Mesenchymal stem cell (in vitro differentiated cells and primary cell): ENCODE measurements around the gene SLC31A1.
A peak's percentile ranks its signal among the peaks of the same experiment; 100 is the strongest.

ENCODE experiments used
- DNase-seq: peaks from one replicate; pipeline ENCODE4 v3.0.0-alpha.2; 2013
- H2AFZ ChIP-seq: one replicate; pipeline ENCODE4 v1.6.1; 2013; ENCODE audit warnings: low read depth, mild to moderate bottlenecking, control low read depth, inconsistent platforms, low read length, moderate library complexity
- H2AK5ac ChIP-seq: 2 replicates; pipeline ENCODE4 v1.6.1; 2013; ENCODE audit warnings: low read length, moderate library complexity, mild to moderate bottlenecking, inconsistent platforms; ENCODE audit not compliant: severe bottlenecking
- H2BK120ac ChIP-seq: one replicate; pipeline ENCODE4 v1.6.1; 2013; ENCODE audit warnings: low read depth, mild to moderate bottlenecking, inconsistent platforms, low read length, moderate library complexity
- H2BK12ac ChIP-seq, 2 experiments: one replicate each; pipeline ENCODE4 v1.6.1; 2013; ENCODE audit warnings: inconsistent platforms in 2 of 2, low read length in 2 of 2, mild to moderate bottlenecking in 2 of 2, moderate library complexity in 2 of 2, control low read depth in 1 of 2
- H2BK15ac ChIP-seq: one replicate; pipeline ENCODE4 v1.6.1; 2013; ENCODE audit warnings: mild to moderate bottlenecking, low read depth, inconsistent platforms; ENCODE audit not compliant: poor library complexity, severe bottlenecking
- H2BK5ac ChIP-seq: 2 replicates; pipeline ENCODE4 v1.6.1; 2013; ENCODE audit warnings: low read depth, mild to moderate bottlenecking, low read length, control low read depth, inconsistent platforms; ENCODE audit not compliant: poor library complexity, severe bottlenecking
- H3K14ac ChIP-seq, 2 experiments: one replicate each; pipeline ENCODE4 v1.6.1; 2013; ENCODE audit warnings: inconsistent platforms in 2 of 2, low read length in 2 of 2, control low read depth in 1 of 2, mild to moderate bottlenecking in 1 of 2, moderate library complexity in 1 of 2
- H3K18ac ChIP-seq, 2 experiments: one replicate each; pipeline ENCODE4 v1.6.1; 2013; ENCODE audit warnings: inconsistent platforms in 2 of 2, low read length in 2 of 2, control low read depth in 1 of 2, low read depth in 1 of 2, mild to moderate bottlenecking in 1 of 2
- H3K23ac ChIP-seq, 2 experiments: one replicate each; pipeline ENCODE4 v1.6.1; 2013; ENCODE audit warnings: inconsistent platforms in 2 of 2, low read length in 2 of 2, mild to moderate bottlenecking in 2 of 2, moderate library complexity in 2 of 2, control low read depth in 1 of 2
- H3K27ac ChIP-seq: 2 replicates; pipeline ENCODE4 v1.5.1; 2013; ENCODE audit warnings: mild to moderate bottlenecking, moderate library complexity, low read length, control low read depth, inconsistent platforms; ENCODE audit not compliant: poor library complexity, severe bottlenecking
- H3K27me3 ChIP-seq, 2 experiments: 2 replicates each; pipeline versions ENCODE4 v1.6.1 to v1.7.0; 2013; ENCODE audit warnings: low read length in 2 of 2, mild to moderate bottlenecking in 2 of 2, moderate library complexity in 2 of 2, control low read depth in 1 of 2, inconsistent platforms in 1 of 2; ENCODE audit not compliant: control insufficient read depth in 1 of 2, insufficient read depth in 1 of 2
- H3K36me3 ChIP-seq, 2 experiments: 2 replicates each; pipeline versions ENCODE4 v1.6.1 to v1.7.0; 2013; ENCODE audit warnings: low read length in 2 of 2, control low read depth in 1 of 2, inconsistent platforms in 1 of 2, low read depth in 1 of 2, mild to moderate bottlenecking in 1 of 2; ENCODE audit not compliant: insufficient read depth in 2 of 2, control insufficient read depth in 1 of 2
- H3K4ac ChIP-seq, 2 experiments: one replicate each; pipeline ENCODE4 v1.6.1; 2013; ENCODE audit warnings: inconsistent platforms in 2 of 2, low read length in 2 of 2, mild to moderate bottlenecking in 2 of 2, moderate library complexity in 2 of 2, control low read depth in 1 of 2, low read depth in 1 of 2
- H3K4me1 ChIP-seq: 2 replicates; pipeline ENCODE4 v1.6.1; 2013; ENCODE audit warnings: low read depth, low read length, control low read depth; ENCODE audit not compliant: control insufficient read depth, insufficient read depth
- H3K4me2 ChIP-seq: 2 replicates; pipeline ENCODE4 v1.6.1; 2013; ENCODE audit warnings: low read length, mild to moderate bottlenecking, inconsistent platforms; ENCODE audit not compliant: poor library complexity, severe bottlenecking
- H3K4me3 ChIP-seq, 2 experiments: 2 replicates each; pipeline versions ENCODE4 v1.5.1 to v1.7.0; 2013; ENCODE audit warnings: low read length in 2 of 2, mild to moderate bottlenecking in 2 of 2, control low read depth in 1 of 2, low read depth in 1 of 2; ENCODE audit not compliant: insufficient read depth in 1 of 2
- H3K79me1 ChIP-seq: replicated peaks from 2 replicates; pipeline ENCODE4 v1.6.1; 2013; ENCODE audit warnings: mild to moderate bottlenecking, control low read depth, low read length, inconsistent platforms; ENCODE audit not compliant: poor library complexity, severe bottlenecking
- H3K9ac ChIP-seq: 2 replicates; pipeline ENCODE4 v1.7.0; 2013; ENCODE audit warnings: mild to moderate bottlenecking, low read length, moderate library complexity
- H3K9me3 ChIP-seq: 2 replicates; pipeline ENCODE4 v1.7.0; 2013; ENCODE audit warnings: mild to moderate bottlenecking, low read length; ENCODE audit not compliant: control insufficient read depth
- H4K8ac ChIP-seq: one replicate; pipeline ENCODE4 v1.6.1; 2013; ENCODE audit warnings: inconsistent platforms, mild to moderate bottlenecking, low read length, moderate library complexity
- H4K91ac ChIP-seq: one replicate; pipeline ENCODE4 v1.6.1; 2013; ENCODE audit warnings: mild to moderate bottlenecking, low read length, inconsistent platforms
- WGBS: methylation state at CpG from one replicate; pipeline ENCODE4 v1.1.7; 2013; ENCODE audit warnings: mixed read lengths; 5-methylcytosine and 5-hydroxymethylcytosine counted together

The SLC31A1 gene

DNA sequence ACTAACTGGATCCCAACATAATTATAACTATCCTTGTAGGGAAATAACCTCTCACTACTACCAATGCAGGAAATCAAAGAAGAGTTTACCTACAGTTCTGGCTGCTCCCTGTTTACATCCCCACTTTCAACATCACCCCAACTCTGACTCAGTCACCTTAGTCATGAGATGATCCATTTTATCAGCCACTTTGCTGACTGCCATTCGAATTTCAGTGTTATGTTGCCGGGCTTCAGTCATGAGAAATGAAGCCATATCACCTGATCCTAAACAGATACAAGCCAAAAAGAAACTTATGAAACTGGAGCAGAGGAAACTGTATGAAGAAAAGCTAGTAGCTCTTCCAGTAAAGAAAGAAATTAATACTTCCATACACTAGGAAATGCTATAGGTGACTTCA is 36.8 kb upstream of the SLC31A1 start:
- Histone ChIP-seq H3K9me3 (no peaks in the 10 kb centered on the region), H3K4me2 (no peak overlapping the region), H3K27me3 (no peaks in the 10 kb centered on the region), H3K14ac (no peak overlapping the region), H3K9ac (peak overlapping the region; percentile 60), H3K36me3 (peaks cover 10 to 64% of the 10 kb centered on the region in 2 experiments), H3K18ac (no peak overlapping the region), H2BK12ac (no peak overlapping the region), H3K79me1 (peaks cover 2% of the 10 kb centered on the region), H4K91ac (no peak overlapping the region), H2AK5ac (no peak overlapping the region), H3K4me1 (peaks cover 5% of the 10 kb centered on the region), H2BK5ac (no peak overlapping the region), H2AFZ (no peak overlapping the region), H3K23ac (no peak overlapping the region), H4K8ac (no peak overlapping the region), H2BK15ac (no peak overlapping the region), H3K4me3 (no peak overlapping the region), H2BK120ac (no peak overlapping the region), H3K4ac (no peak overlapping the region), H3K27ac (no peak overlapping the region)
- peak; percentile 43 for DNase-seq
- WGBS: no CpG with 5 or more reads among the region's 2 CpGs

DNA sequence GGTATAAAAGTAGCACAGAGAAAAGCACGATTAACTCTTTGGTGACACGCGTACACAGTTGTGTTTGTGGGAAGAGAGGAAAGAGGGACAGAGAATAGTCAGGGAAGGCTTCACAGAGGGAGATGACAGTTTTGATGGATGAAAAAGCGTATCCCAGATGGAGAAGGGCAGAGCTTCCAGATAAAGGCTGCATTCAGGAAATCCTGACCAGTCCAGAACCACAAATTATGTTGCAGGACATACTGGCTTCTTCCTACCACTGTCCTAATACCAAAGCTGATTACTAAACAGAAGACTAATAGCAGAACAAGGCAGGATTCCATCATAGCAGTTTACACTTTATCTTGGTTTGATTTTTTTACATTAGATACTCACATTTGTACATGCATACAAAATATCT is 36.1 kb upstream of the SLC31A1 start:
- Histone ChIP-seq H2AFZ (no peak overlapping the region), H4K91ac (no peak overlapping the region), H3K27ac (no peak overlapping the region), H3K18ac (no peak overlapping the region), H3K4me2 (no peak overlapping the region), H3K4ac (no peak overlapping the region), H2BK5ac (no peak overlapping the region), H3K79me1 (peaks cover 2% of the 10 kb centered on the region), H3K23ac (no peak overlapping the region), H3K9ac (peak overlapping the region; percentile 60), H4K8ac (no peak overlapping the region), H3K27me3 (no peaks in the 10 kb centered on the region), H2AK5ac (no peak overlapping the region), H2BK15ac (no peak overlapping the region), H3K4me3 (peak overlapping the region in 1 of 2 experiments; percentile 80), H3K9me3 (no peaks in the 10 kb centered on the region), H2BK120ac (no peak overlapping the region), H3K36me3 (peaks cover 10 to 70% of the 10 kb centered on the region in 2 experiments), H3K14ac (no peak overlapping the region), H3K4me1 (peaks cover 5% of the 10 kb centered on the region), H2BK12ac (no peak overlapping the region)
- DNase-seq: peak; percentile 41
- 83% methylated on average over 4 of the region's 4 CpGs for WGBS

DNA sequence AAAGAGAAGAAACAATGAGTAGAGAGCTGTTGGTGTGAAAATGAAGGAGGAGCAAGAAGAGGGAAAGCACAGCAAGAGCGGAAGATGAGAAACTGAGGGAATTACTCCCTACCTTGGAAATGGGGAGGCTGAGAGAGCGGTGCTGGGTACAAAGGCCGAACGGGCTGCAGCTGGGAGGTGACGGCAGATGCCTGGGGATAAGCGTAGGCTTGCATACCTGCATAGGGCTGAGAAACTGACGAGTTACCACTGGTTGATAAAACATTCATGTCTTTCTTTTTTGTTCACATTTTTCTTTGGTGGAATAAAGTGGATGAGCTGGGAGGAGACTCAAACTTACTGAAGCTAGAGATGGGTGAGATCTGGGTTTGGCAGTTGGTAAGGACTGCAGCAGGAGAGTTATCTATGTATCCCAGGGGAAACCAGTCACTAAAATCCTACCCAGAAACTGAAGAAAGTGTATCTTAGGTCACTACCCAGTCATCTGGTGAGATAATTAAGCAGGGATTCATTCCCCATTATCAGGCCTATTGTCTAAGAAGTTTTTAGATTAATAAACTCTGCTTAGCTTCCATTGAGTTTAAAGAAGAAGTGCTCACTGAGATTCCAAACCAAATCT is 35.1 kb upstream of the SLC31A1 start:
- Histone ChIP-seq H3K4ac (no peak overlapping the region), H3K23ac (no peak overlapping the region), H3K4me3 (peak overlapping the region in 1 of 2 experiments; percentile 80), H3K4me1 (peaks cover 5% of the 10 kb centered on the region), H2BK5ac (no peak overlapping the region), H2BK12ac (peak overlapping the region in 1 of 2 experiments; percentile 59), H2AFZ (no peak overlapping the region), H2BK120ac (peak overlapping the region; percentile 7), H3K36me3 (peaks cover 10 to 70% of the 10 kb centered on the region in 2 experiments), H3K27ac (no peak overlapping the region), H3K4me2 (no peak overlapping the region), H3K9ac (peak overlapping the region; percentile 89), H2AK5ac (no peak overlapping the region), H4K8ac (no peak overlapping the region), H3K18ac (no peak overlapping the region), H3K27me3 (no peaks in the 10 kb centered on the region), H2BK15ac (no peak overlapping the region), H3K14ac (no peak overlapping the region), H3K9me3 (no peaks in the 10 kb centered on the region), H3K79me1 (peaks cover 2% of the 10 kb centered on the region), H4K91ac (no peak overlapping the region)
- no peak for DNase-seq
- WGBS: 96% methylated on average over 7 of the region's 7 CpGs

DNA sequence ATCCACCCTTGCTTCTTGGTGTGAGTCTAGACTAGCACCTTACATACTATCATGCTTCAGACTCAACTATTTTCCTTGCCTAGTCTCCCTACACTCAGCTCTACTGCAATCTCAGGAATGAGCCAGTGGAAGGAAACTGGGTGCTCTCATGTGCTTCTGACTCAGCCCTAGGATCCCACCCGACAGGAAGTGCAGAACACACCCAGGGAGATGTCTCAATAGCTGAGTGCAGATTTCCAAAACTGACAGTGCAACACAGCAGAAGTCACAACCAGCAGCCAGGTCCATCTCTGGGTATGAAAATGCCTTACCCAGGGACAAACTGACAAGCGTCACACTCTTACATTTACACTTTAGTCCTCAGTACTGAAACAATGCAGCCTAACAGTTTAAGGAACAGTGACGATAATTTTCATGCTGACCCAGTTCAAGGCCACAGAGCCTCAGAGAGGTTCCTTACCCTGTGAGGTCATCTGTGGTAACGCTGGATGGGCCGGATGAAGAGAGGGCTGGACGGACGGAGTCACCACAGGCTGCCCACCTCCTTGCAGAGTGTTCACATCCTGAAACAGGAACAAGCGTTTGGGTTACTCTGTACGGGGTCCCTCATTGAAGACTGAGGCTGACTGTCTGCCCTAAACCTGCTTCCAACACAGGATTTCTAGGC is 33.3 kb upstream of the SLC31A1 start:
- Histone ChIP-seq H3K4me1 (peaks cover 5% of the 10 kb centered on the region), H3K4ac (peak overlapping the region; percentile 27 to 48), H2BK15ac (no peak overlapping the region), H3K4me3 (peak overlapping the region in 1 of 2 experiments; percentile 80), H3K4me2 (no peak overlapping the region), H2AFZ (no peak overlapping the region), H3K27me3 (no peaks in the 10 kb centered on the region), H3K9me3 (no peaks in the 10 kb centered on the region), H2BK12ac (peak overlapping the region; percentile 28 to 67), H3K36me3 (peaks cover 10 to 66% of the 10 kb centered on the region in 2 experiments), H3K79me1 (peaks cover 5% of the 10 kb centered on the region), H4K8ac (peak overlapping the region; percentile 72), H2BK5ac (no peak overlapping the region), H3K9ac (peak overlapping the region; percentile 89), H2AK5ac (no peak overlapping the region), H3K18ac (peak overlapping the region; percentile 48 to 68), H3K27ac (peak overlapping the region; percentile 63), H3K14ac (no peak overlapping the region), H2BK120ac (no peak overlapping the region), H4K91ac (peak overlapping the region; percentile 45), H3K23ac (no peak overlapping the region)
- WGBS: 14% methylated on average over 9 of the region's 9 CpGs
- peak; percentile 96 for DNase-seq
